IMR-90 (cell line): Measurements from ENCODE around the gene GRAMD1B. TPM values are rescaled to one million over a fixed set of nuclear protein-coding genes. Genes with fewer than 3 reads are reported as not detected.

Source experiments
- ATAC-seq: fragments of 200-7000 bp; cut with Tn5 transposase; 2 replicates; pipeline ENCODE4 v1.9.1; 2020; ENCODE audit warnings: low read depth, mild to moderate bottlenecking, moderate library complexity
- Bru-seq: library from RNA; stranded (reverse); fragments of 400-500 nt; gene quantifications from one replicate; lab custom pipeline; 2021; lab: Mats Ljungman, UMichigan
- BruChase-seq, 2 experiments: library from RNA; stranded (reverse); fragments of 400-500 nt; gene quantifications; one replicate each; lab custom pipeline; 2021; lab: Mats Ljungman, UMichigan
- BruUV-seq: library from RNA; stranded (reverse); fragments of 400-500 nt; replicated peaks from 2 replicates; lab custom pipeline; 2021; lab: Mats Ljungman, UMichigan
- CTCF ChIA-PET: fragments of 300-600 bp; formaldehyde crosslinking; extraction: SDS; loops from one replicate; lab custom pipeline; 2021; ENCODE audit warnings: antibody characterized with exemption; lab: Yijun Ruan, JAX
- POLR2A ChIA-PET: fragments of 300-600 bp; sonication (Branson Sonifier 250); formaldehyde crosslinking; loops from one replicate; lab custom pipeline; 2022; ENCODE audit warnings: antibody characterized with exemption; ENCODE audit not compliant: unreplicated experiment; lab: Charles Lee
- DNase-seq: peaks from one replicate; pipeline ENCODE4 v3.0.0; 2013
- H2AFZ ChIP-seq: replicated peaks from 2 replicates; pipeline ENCODE3; 2013; ENCODE audit warnings: low read length, mild to moderate bottlenecking; ENCODE audit not compliant: poor library complexity
- H2AK5ac ChIP-seq: 2 replicates; pipeline ENCODE4 v1.6.1; 2013; ENCODE audit warnings: low read depth, low read length, inconsistent platforms
- H2AK9ac ChIP-seq: replicated peaks from 2 replicates; pipeline ENCODE3; 2013; ENCODE audit warnings: mild to moderate bottlenecking, low read depth, low read length, moderate library complexity; ENCODE audit not compliant: poor library complexity
- H2BK120ac ChIP-seq: 2 replicates; pipeline ENCODE4 v1.6.1; 2013; ENCODE audit warnings: low read depth, low read length, inconsistent platforms
- H2BK15ac ChIP-seq: 3 replicates; pipeline ENCODE4 v1.6.1; 2013; ENCODE audit warnings: low read depth, low read length, inconsistent platforms
- H2BK20ac ChIP-seq: 2 replicates; pipeline ENCODE4 v1.6.1; 2013; ENCODE audit warnings: low read depth, mild to moderate bottlenecking, inconsistent platforms, low read length, moderate library complexity
- H2BK5ac ChIP-seq: 2 replicates; pipeline ENCODE4 v1.6.1; 2013; ENCODE audit warnings: mild to moderate bottlenecking, low read depth, low read length, inconsistent platforms; ENCODE audit not compliant: poor library complexity, severe bottlenecking
- H3K14ac ChIP-seq: replicated peaks from 2 replicates; pipeline ENCODE4 v1.6.1; 2013; ENCODE audit warnings: low read depth, low read length, inconsistent platforms
- H3K18ac ChIP-seq: 2 replicates; pipeline ENCODE4 v1.6.1; 2013; ENCODE audit warnings: low read depth, low read length, control low read depth
- H3K23ac ChIP-seq: 2 replicates; pipeline ENCODE4 v1.6.1; 2013; ENCODE audit warnings: low read depth, low read length, inconsistent platforms
- H3K27ac ChIP-seq: 2 replicates; pipeline ENCODE4 v1.5.1; 2013; ENCODE audit warnings: mild to moderate bottlenecking, control low read depth, low read length; ENCODE audit not compliant: insufficient read depth
- H3K27me3 ChIP-seq: 2 replicates; pipeline ENCODE4 v1.6.1; 2013; ENCODE audit warnings: low read length; ENCODE audit not compliant: control insufficient read depth, insufficient read depth
- H3K36me3 ChIP-seq: 2 replicates; pipeline ENCODE4 v1.6.1; 2013; ENCODE audit warnings: low read length, mixed read lengths; ENCODE audit not compliant: control insufficient read depth, insufficient read depth
- H3K4ac ChIP-seq: 2 replicates; pipeline ENCODE4 v1.6.1; 2013; ENCODE audit warnings: low read depth, low read length, inconsistent platforms
- H3K4me1 ChIP-seq: 2 replicates; pipeline ENCODE4 v1.6.1; 2013; ENCODE audit warnings: low read length, mixed read lengths; ENCODE audit not compliant: control insufficient read depth, insufficient read depth
- H3K4me2 ChIP-seq: 2 replicates; pipeline ENCODE4 v1.6.1; 2013; ENCODE audit warnings: low read depth, mild to moderate bottlenecking, control low read depth, low read length, moderate library complexity
- H3K4me3 ChIP-seq: 2 replicates; pipeline ENCODE4 v1.5.1; 2013; ENCODE audit warnings: low read depth, mild to moderate bottlenecking, control low read depth, low read length, moderate library complexity; ENCODE audit not compliant: insufficient read depth
- H3K56ac ChIP-seq: 2 replicates; pipeline ENCODE4 v1.6.1; 2013; ENCODE audit warnings: low read length, inconsistent platforms; ENCODE audit not compliant: insufficient read depth; ENCODE audit errors: extremely low read depth
- H3K79me1 ChIP-seq, 2 experiments: 2 replicates each; pipeline ENCODE4 v1.6.1; 2013; ENCODE audit warnings: low read length in 2 of 2, inconsistent platforms in 1 of 2, low read depth in 1 of 2
- H3K9ac ChIP-seq: 2 replicates; pipeline ENCODE4 v1.6.1; 2013; ENCODE audit warnings: low read depth, low read length, control low read depth
- H3K9me1 ChIP-seq: 2 replicates; pipeline ENCODE4 v1.6.1; 2013; ENCODE audit warnings: low read length, inconsistent platforms; ENCODE audit not compliant: insufficient read depth
- H3K9me3 ChIP-seq: 2 replicates; pipeline ENCODE4 v1.6.1; 2013; ENCODE audit warnings: low read length; ENCODE audit not compliant: control insufficient read depth, insufficient read depth
- H4K20me1 ChIP-seq: 2 replicates; pipeline ENCODE4 v1.6.1; 2013; ENCODE audit warnings: low read length, inconsistent platforms; ENCODE audit not compliant: insufficient read depth
- H4K5ac ChIP-seq: 2 replicates; pipeline ENCODE4 v1.6.1; 2013; ENCODE audit warnings: mild to moderate bottlenecking, low read depth, low read length, control low read depth
- H4K8ac ChIP-seq, 2 experiments: 2 replicates each; pipeline ENCODE4 v1.6.1; 2013; ENCODE audit warnings: low read depth in 2 of 2, low read length in 2 of 2, control low read depth in 1 of 2, inconsistent platforms in 1 of 2
- H4K91ac ChIP-seq: 2 replicates; pipeline ENCODE4 v1.6.1; 2013; ENCODE audit warnings: low read depth, low read length, inconsistent platforms; ENCODE audit not compliant: insufficient read depth
- BHLHE40 ChIP-seq: fragments of 150-350 bp; IDR thresholded peaks from 2 replicates; pipeline ENCODE4 v1.6.1; 2016; ENCODE audit warnings: mild to moderate bottlenecking, low read depth, low read length
- CEBPB ChIP-seq: IDR thresholded peaks from 2 replicates; pipeline ENCODE4 v1.6.1; 2012; ENCODE audit warnings: low read depth, low read length, improper control_type of control experiment
- FOS ChIP-seq: fragments of 150-350 bp; IDR thresholded peaks from 2 replicates; pipeline ENCODE4 v1.6.1; 2016; ENCODE audit warnings: low read depth, low read length
- MAFK ChIP-seq: IDR thresholded peaks from 2 replicates; pipeline ENCODE4 v1.6.1; 2012; ENCODE audit warnings: low read depth, low read length, improper control_type of control experiment
- MAZ ChIP-seq: IDR thresholded peaks from 2 replicates; pipeline ENCODE4 v1.6.1; 2012; ENCODE audit warnings: low read depth, mild to moderate bottlenecking, low read length, improper control_type of control experiment, moderate library complexity, borderline replicate concordance
- MXI1 ChIP-seq: IDR thresholded peaks from 2 replicates; pipeline ENCODE4 v1.6.1; 2012; ENCODE audit warnings: low read depth, mild to moderate bottlenecking, low read length, moderate library complexity, borderline replicate concordance
- POLR2A ChIP-seq: IDR thresholded peaks from 2 replicates; pipeline ENCODE4 v1.6.1; 2012; ENCODE audit warnings: mild to moderate bottlenecking, low read depth, low read length
- RFX5 ChIP-seq: IDR thresholded peaks from 2 replicates; pipeline ENCODE4 v1.8.0; 2012; ENCODE audit warnings: low read depth, mild to moderate bottlenecking, low read length, moderate library complexity
- SMC3 ChIP-seq: fragments of 150-350 bp; IDR thresholded peaks from 2 replicates; pipeline ENCODE4 v1.6.1; 2016; ENCODE audit warnings: low read depth, mild to moderate bottlenecking, antibody characterized with exemption, low read length, moderate library complexity
- whole genome bisulfite sequencing, 2 experiments: methylation state at CpG; one replicate each; pipeline versions ENCODE4 v1.1.5 to v1.1.7; 2013; ENCODE audit warnings: missing lambda C conversion rate in 2 of 2; ENCODE audit not compliant: insufficient read length in 1 of 2; ENCODE audit errors: extremely low coverage in 2 of 2; 5-methylcytosine and 5-hydroxymethylcytosine counted together
- dilution Hi-C: fragments of 300-500 bp; cut with HindIII; formaldehyde crosslinking; loops from one replicate; pipeline ENCODE4 v1.14.3; 2018; ENCODE audit warnings: low sequenced_read_pairs; ENCODE audit not compliant: unreplicated experiment
- in situ Hi-C: fragments of 300-500 bp; cut with MboI; formaldehyde crosslinking; loops from 3 replicates; pipeline ENCODE4 v1.14.3; 2019; ENCODE audit warnings: low sequenced_read_pairs, inconsistent platforms, mixed read lengths
- intact Hi-C: fragments of 100-400 bp; cut with micrococcal nuclease; formaldehyde crosslinking; loops from 2 replicates; pipeline ENCODE4 v1.10.0; 2022
- long read RNA-seq: library from polyadenylated mRNA; unstranded; transcript quantifications from one replicate; pipeline ENCODE4 v2.0.0, GENCODE V29; 2021; ENCODE audit not compliant: unreplicated experiment
- polyA plus RNA-seq, 3 experiments: library from polyadenylated mRNA; depleted of rRNA; stranded (reverse); fragments of >200 nt; gene quantifications; 2 replicates each; pipeline ENCODE4 v1.2.3, GENCODE V29; 2012; ENCODE audit warnings: low replicate concordance in 1 of 3
- total RNA-seq: library from RNA; depleted of rRNA; stranded (reverse); fragments of >200 nt; gene quantifications from 2 replicates; pipeline ENCODE4 v1.2.3, GENCODE V29; 2012; rRNA removed
- TF ChIP-seq, protein P1 (sequence below): conservative IDR thresholded peaks from 2 replicates; pipeline ENCODE4 v1.5.1; 2012; ENCODE audit warnings: mild to moderate bottlenecking, low read depth, low read length, improper control_type of control experiment

The GRAMD1B gene
- 6.1 and 7.2 TPM in 2 replicates for total RNA-seq
- polyA plus RNA-seq (2012; rRNA removed), result 7.1 and 9.2 TPM in 2 replicates
- polyA plus RNA-seq (2012; cell fraction: cytosol; rRNA removed), result 3.9 and 6.4 TPM in 2 replicates
- 26.9 and 28.8 TPM in 2 replicates for polyA plus RNA-seq (2012; cell fraction: nucleus; rRNA removed; ENCODE audit: low replicate concordance)
- percentile 52 among the genes with signal in this experiment for Bru-seq, nascent RNA
- BruChase-seq, experiment 1, labeled RNA remaining after a 6-hour chase, result percentile 46 among the genes with signal in this experiment
- BruChase-seq, experiment 2, labeled RNA remaining after a 2-hour chase, result percentile 48 among the genes with signal in this experiment
- long read RNA-seq, partial matches to known transcripts, result 0 of 3 reads
- long read RNA-seq, other reads (novel, unspliced or antisense), result 3 of 3 reads

DNA sequence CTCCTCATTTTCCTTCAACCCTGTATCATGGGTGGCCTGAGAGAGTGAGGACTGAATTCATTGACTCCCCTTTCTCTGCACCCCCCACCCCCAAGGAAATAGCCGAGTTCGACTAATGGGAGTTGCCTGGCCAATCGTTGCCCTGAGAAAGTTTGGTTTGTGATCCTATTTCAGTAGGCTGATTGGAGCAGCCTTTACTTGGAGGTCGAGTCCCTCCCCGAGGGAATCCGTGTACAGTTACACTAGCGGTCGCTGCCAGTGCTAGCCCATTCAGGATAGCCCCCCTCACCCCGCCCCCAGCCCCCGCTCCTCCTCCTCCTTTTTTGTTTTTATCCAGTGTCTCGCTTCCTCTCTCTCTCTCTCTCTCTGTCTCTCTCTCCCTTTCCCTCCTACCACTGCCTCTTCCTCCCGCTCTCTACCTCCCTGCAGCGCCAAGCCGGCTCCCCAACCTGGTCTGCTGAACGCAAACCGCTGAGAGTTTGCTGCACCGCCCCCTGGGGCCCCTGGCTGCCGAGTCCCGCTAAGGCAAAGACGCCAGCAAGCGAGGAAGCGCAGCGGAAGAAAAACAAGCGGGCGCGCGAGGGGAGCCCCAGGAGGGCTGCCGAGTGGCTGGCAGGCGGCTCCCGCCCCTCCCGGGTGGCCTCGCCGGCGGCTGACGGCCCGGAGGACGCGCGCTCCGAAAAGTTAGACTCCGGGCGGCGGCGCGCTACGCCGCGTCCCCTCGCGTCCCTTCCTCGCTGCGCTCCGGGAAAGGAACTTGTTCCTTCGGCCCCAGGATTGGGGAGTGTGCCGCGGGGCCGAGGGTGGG, at the start of gene GRAMD1B:
GRAMD1B (plus strand) TSS at position 357 of the 808 bp plus-strand sequence. CDS start 524 bp downstream, outside the sequence.
- Histone ChIP-seq H3K23ac (peak within 1 kb of the TSS; percentile 87), H2BK5ac (peak within 1 kb of the TSS; percentile 93), H3K9ac (peak within 1 kb of the TSS; percentile 65), H3K27ac (peak within 1 kb of the TSS; percentile 68), H3K9me3 (no peaks in the 10 kb centered on the region), H3K4me1 (peaks cover 8% of the 10 kb centered on the region), H2AK5ac (peak within 1 kb of the TSS; percentile 65), H3K18ac (peak within 1 kb of the TSS; percentile 84; the same call in 1 of the 2 replicates), H3K56ac (peak within 1 kb of the TSS; percentile 34), H2AFZ (peak within 1 kb of the TSS; percentile 95), H2BK15ac (peak within 1 kb of the TSS; percentile 52; the same call in 2 of the 3 replicates), H3K4me2 (peak within 1 kb of the TSS; percentile 87), H3K27me3 (peaks cover 3% of the 10 kb centered on the region; the same call in 1 of the 2 replicates), H3K9me1 (peaks cover 21% of the 10 kb centered on the region), H3K36me3 (no peaks in the 10 kb centered on the region), H4K91ac (peak within 1 kb of the TSS; percentile 73), H2AK9ac (peak within 1 kb of the TSS; percentile 83), H4K8ac (peak within 1 kb of the TSS; percentile 64 to 87), H2BK20ac (peak within 1 kb of the TSS; percentile 73), H4K20me1 (no peaks in the 10 kb centered on the region), H3K4ac (peak within 1 kb of the TSS; percentile 85), H3K79me1 (peaks cover 18 to 45% of the 10 kb centered on the region in 2 experiments), H3K14ac (peak within 1 kb of the TSS; percentile 93), H2BK120ac (peak within 1 kb of the TSS; percentile 83), H4K5ac (peak within 1 kb of the TSS; percentile 48; the same call in 1 of the 2 replicates), H3K4me3 (peak within 1 kb of the TSS; percentile 72)
- in situ Hi-C loops, result no loop called here
- TF ChIP-seq FOS (no peak), CEBPB (no peak), MAZ (peak; percentile 12; the same call in 1 of the 2 replicates), SMC3 (no peak), MAFK (no peak), BHLHE40 (no peak), RFX5 (no peak), MXI1 (no peak), POLR2A (peak; percentile 44; the same call in 1 of the 2 replicates)
- TF ChIP-seq, protein P1, sequence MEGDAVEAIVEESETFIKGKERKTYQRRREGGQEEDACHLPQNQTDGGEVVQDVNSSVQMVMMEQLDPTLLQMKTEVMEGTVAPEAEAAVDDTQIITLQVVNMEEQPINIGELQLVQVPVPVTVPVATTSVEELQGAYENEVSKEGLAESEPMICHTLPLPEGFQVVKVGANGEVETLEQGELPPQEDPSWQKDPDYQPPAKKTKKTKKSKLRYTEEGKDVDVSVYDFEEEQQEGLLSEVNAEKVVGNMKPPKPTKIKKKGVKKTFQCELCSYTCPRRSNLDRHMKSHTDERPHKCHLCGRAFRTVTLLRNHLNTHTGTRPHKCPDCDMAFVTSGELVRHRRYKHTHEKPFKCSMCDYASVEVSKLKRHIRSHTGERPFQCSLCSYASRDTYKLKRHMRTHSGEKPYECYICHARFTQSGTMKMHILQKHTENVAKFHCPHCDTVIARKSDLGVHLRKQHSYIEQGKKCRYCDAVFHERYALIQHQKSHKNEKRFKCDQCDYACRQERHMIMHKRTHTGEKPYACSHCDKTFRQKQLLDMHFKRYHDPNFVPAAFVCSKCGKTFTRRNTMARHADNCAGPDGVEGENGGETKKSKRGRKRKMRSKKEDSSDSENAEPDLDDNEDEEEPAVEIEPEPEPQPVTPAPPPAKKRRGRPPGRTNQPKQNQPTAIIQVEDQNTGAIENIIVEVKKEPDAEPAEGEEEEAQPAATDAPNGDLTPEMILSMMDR, result 0 out of 2 replicates have a peak, but pooled peaks have one; percentile 21
- DNase-seq, result peak; percentile 90
- ChIA-PET CTCF (no interaction called here), POLR2A (no interaction called here)
- BruUV-seq, result no TSS peak
- WGBS, 2 experiments, result 0% methylated on average over 37 of the region's 57 CpGs; no CpG with 5 or more reads in 1 of the 2 experiments
- ATAC-seq, result peak; percentile 79
- intact Hi-C loops, result no loop called here
- dilution Hi-C loops, result no loop called here
